GM23248 (cell line): ENCODE data around the gene PADI6.

Experiments used
- EZH2 ChIP-seq: fragments of 200-600 bp; sonication (generic); IDR thresholded peaks from 2 replicates; pipeline ENCODE4 v1.6.1; 2018; ENCODE audit warnings: antibody characterized with exemption, mild to moderate bottlenecking; ENCODE audit not compliant: insufficient read depth, poor library complexity, severe bottlenecking
- EZH2phosphoT487 ChIP-seq: fragments of 200-600 bp; sonication (generic); IDR thresholded peaks from 2 replicates; pipeline ENCODE4 v1.6.1; 2018; ENCODE audit warnings: antibody characterized with exemption, moderate library complexity, mild to moderate bottlenecking, low read depth; ENCODE audit not compliant: insufficient read depth

DNA sequence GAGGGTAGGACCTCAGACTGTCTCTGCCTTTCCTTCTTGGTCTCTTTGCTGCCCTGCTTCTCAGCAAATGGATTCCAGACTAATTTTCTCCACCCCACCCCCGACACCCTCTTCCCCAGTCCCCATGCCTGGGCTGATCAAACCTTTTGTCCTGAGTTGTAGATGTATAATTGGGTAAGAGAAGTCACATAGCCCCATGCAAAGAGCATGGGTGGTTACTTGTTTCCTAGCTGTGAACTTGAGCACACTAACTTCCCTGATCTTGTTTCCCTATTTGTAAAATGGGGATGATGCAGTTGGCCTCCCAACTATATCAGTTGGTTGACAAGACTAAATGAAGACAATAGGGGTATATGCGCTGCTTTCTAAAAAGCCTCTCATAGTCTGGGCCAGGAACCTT, 9.2 kb downstream of the PADI6 start:
- TF ChIP-seq EZH2phosphoT487 (no peak), EZH2 (no peak)
